Amygdala (tissue), 56 donors: ENCODE measurements around the gene TECPR2.
"Not testable (repeated sequence)": the region's sequence is repeated elsewhere in the genome, so short reads cannot be mapped to it uniquely, and the experiment has no call there.

ENCODE experiments used
- DNase-seq, 56 donors: peaks; one replicate each; lab custom pipeline; 2025; lab: John Stamatoyannopoulos, UW

Gene TECPR2

DNA sequence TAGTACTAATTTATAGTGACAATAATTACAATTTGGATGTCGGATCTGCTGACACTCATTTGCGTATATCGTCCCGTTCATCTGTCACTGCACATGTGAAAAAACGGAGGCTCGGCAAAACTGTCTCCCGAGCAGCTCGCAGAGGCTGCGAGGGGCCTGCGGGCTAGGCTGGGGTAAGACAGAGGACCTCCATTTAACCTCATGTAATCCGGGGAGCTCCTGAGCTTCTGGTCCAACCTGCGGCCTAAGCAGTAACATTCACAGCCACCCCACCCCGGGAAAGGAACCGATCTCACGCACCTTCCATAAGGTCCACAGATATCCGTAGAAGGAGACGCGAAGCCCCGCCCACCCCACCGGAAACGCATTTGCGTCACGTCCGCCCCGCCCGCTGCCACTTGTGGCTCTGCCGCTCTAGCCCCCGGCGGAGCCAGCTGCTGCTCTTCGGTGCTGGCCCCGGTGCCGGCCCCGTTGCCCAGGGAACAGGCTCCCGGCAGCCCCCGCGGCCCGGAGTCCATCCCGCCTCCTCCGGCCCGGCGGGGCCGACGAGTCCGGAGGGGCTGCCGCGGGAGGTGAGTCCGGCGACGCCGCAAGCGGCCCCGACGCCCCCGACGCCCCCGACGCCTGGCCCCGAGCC, at the start of gene TECPR2, which contains the start of gene CINP:
Gene TECPR2, plus strand, starts transcription at position 397 of the 637 bp plus-strand sequence. CDS start 13,781 bp downstream, outside the sequence.
Gene CINP, minus strand, starts transcription at position 346 of the 637 bp plus-strand sequence. Its CDS starts 39 bp downstream, at position 307.
- peak; percentile 73 to 99 (median 96) for DNase-seq

DNA sequence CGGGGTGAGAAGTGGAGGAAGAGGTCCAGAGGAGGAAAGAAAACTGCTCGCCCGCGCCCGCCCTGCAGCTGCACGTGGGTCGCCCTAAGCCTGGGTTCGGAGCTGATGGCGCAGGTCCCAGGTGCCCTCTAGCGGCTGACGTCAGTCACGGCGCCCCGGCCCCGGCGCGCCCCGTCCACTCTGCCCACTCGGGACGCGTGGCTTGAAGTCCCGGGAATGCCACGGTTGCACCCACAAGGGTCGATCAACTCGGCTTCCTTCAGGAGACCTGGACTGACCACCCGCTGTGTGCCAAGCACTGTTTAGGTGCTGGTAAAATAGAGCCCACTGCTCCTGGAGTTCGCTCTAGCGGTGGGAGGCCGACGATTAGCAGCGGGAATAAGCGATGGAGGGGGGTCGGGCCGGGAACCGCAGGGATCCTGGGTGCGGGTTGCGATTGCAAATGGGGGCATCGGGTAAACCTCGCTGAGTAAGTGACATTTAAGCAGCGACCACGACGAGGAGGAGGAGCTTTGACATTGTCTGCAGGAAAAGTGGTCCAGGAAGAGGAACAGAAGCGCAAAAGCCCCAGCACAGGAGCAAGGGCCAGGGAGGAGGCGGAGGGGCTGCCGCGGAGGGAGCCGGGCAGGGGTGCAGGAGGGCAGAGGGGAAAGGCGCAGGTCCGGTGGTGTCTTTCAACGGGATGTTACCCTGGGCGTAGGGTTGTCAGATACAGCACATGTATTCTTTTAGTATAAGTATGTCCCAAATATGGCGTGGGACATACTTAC, 48.3 kb upstream of the TECPR2 start:
- DNase-seq, result peak in 55 of 56 donors; percentile 9 to 91 (median 72)

DNA sequence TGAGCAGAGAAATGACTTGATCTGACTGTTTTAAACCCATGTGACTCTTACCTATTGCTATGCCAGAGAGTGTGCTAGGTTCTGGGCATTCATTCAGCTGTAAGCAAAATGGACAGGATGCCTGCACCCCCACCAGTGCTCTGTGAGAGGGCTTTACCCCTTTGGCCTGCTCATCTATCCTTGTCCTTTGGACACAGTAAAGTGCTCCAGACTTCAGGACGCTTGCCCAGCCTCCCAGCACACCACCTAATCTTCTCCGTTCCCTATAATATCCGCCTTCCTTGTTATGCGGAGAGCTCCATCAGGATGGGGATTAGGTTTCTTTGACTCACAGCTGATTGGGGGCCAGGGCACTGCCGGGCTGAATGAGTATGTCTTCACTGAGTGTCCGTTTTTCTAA, 47.6 kb upstream of the TECPR2 start:
- peak in 3 of 56 donors; percentile 5 to 25 (median 12) for DNase-seq

DNA sequence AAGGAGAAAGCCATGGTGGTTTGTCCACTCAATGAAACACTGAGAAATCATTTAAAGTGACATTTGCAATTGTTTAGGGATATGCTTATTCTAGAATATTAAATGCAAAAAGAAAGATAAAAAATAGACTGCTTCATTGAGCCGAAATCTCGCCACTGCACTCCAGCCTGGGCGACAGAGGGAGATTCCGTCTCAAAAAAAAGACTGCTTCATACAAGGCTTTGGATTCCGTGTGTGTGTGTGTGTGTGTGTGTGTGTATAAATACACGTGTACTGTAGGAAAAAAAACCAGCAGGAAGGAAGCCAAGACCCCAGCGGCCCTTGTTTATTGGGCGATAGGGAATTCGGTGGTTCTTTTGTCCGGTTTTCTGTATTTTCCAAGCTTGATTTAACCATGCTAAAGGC, 46.4 kb upstream of the TECPR2 start:
- peak in 5 of 56 donors; percentile 46 to 70 (median 63) for DNase-seq

- peak; percentile 36 to 96 (median 87) for DNase-seq
These were observed 45.8 kb upstream of the TECPR2 start for GRCh38 chr14:102316743-102317563.

GRCh38 chr14:102317564-102318248, 45.0 kb upstream of the TECPR2 start:
- peak in 7 of 56 donors; percentile 24 to 75 (median 28) for DNase-seq

DNA sequence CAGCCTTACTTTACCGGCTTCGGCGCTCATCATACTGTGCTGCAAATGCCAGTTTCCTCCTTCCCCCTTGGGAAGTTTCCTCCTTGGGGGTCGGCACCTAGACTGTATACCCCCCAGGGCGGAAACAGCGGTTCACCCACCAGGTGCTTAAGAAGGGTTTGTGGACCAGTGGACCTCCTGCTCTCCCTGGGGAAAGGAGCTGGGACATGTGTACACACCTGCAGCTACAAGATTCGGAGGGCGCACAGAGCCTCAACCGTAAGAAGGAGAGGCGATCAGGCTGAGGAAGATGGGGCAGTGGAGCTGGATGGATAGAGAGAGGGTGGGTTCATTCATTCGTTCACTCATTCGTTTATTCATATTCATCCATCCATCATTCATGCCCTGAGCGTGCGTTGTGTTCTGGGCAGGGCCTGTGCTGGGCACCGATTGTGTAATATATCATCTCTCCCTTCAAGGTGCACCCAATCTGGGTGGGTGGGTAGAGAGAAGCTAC, 43.9 kb upstream of the TECPR2 start:
- peak in 2 of 56 donors; percentile 51 to 57 for DNase-seq

GRCh38 chr14:102319351-102320032, 43.2 kb upstream of the TECPR2 start, which contains the start of gene ZNF839:
Gene ZNF839, plus strand, starts transcription at chr14:102319746. Its CDS starts 20 bp downstream, at chr14:102319766.
- peak; percentile 17 to 92 (median 82) for DNase-seq

DNA sequence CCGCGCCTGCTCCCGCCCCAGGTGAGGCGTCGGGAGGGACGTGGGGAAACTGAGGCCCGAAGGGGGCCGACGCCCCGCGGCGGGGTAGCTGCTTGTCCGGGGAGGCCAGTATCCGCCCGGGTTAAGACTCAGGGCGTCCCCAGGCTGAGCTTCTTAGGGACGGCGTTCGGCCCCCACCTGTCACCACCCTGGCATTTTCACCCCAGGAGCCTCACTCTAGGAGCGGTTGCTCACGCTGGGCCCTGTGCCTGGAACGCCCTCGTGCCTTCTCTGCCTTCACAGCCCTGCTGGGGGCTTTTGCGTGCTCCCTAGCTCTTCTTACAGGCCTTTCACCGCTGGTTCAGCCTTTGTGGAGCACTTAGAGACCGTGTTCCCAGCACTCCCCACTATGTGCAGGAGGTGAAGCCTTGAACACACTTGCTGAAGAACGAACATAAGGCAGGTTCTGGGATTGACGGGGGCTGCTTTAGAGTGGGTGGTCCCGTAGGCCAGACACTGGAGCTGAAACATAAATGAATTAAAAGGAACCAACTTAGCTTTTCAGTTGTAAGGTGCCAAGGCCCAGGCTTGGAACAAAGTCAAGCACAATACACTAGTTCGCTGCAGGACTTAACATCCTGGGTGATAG, 42.6 kb upstream of the TECPR2 start:
- DNase-seq, result peak in 14 of 56 donors; percentile 12 to 60 (median 39)

GRCh38 chr14:102320671-102321455, 41.9 kb upstream of the TECPR2 start:
- DNase-seq, result no peak

GRCh38 chr14:102321456-102322422, 41.0 kb upstream of the TECPR2 start:
- no peak for DNase-seq

- DNase-seq, result peak in 40 of 56 donors; percentile 12 to 87 (median 46)
These were observed 39.6 kb upstream of the TECPR2 start for GRCh38 chr14:102323102-102323501.

DNA sequence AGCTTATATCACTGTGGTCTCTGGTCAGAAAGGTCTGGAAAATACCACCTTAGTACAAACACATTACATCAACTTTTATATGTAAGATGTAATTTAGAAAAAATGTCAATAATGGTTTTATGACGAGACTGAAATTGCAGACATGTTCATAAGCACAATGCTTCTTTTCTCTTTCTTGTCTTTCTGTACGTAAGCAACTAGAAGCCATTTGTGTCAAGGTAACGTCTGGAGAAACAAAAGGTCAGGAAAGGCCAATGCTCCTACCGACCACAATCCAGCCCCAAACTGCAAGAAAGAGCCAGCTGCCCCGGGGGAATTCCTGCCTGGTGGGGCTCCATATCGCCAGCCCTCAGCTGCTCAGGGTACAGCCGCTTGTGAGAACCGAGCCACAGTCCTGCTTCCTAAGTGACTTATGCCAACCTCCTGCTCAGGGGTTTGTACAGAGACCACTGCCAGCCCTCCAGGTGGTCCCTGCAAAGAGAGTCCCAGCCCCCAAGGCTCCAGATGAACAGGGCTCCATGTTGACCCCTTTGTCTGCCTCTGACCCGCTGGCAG, 36.9 kb upstream of the TECPR2 start:
- DNase-seq, result no peak

GRCh38 chr14:102326583-102326982, 36.2 kb upstream of the TECPR2 start:
- no peak for DNase-seq

DNA sequence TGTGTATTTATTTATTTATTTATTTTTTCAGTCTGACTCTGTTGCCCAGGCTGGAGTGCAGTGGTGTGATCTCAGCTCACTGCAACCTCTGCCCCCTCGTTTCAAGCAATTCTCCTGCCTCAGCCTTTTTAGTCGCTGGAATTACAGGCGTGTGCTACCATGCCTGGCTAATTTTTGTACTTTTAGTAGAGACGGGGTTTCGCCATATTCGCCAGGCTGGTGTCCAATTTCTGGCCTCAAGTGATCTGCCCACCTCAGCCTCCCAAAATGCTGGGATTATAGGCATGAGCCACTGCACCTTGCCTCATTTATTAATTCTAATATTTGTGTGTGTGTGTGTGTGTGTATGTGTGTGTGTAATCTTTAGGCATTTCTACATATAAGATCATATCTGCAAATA, 33.4 kb upstream of the TECPR2 start:
- not testable (repeated sequence) for DNase-seq

DNA sequence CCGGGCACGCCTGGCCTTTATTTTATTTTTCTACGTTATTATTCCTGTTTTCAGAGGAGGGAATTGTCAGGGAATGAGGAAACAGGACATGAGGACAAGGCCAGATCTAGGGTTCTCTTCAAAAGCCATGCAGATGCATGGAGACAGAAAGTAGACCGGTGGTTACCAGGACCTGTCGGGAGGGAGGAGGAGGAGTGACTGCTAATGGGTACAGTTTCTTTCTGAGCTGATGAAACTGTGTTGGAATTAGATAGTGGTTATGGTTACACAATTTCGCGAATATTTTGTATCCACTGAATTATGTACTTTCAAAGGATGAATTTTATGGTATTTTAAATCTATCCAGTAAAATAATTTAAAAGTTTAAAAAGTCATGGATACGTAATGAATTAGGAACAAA, 31.9 kb upstream of the TECPR2 start:
- no peak for DNase-seq
